Endodermal cell (in vitro differentiated cells): ENCODE measurements around the gene NR4A3. TPM values are rescaled to one million over a fixed set of nuclear protein-coding genes. Genes with fewer than 3 reads are reported as not detected.
A peak's percentile ranks its signal among the peaks of the same experiment; 100 is the strongest.

ENCODE experiments used
- DNase-seq: peaks from one replicate; pipeline ENCODE4 v3.0.0-alpha.2; 2017
- H3K27ac ChIP-seq: 2 replicates; pipeline ENCODE4 v1.5.1; 2013; ENCODE audit warnings: mild to moderate bottlenecking, low read depth, low read length, moderate library complexity
- H3K27me3 ChIP-seq: 2 replicates; pipeline ENCODE4 v1.6.1; 2013; ENCODE audit warnings: mild to moderate bottlenecking, low read length, moderate library complexity; ENCODE audit not compliant: insufficient read depth, control insufficient read depth, poor library complexity, severe bottlenecking
- H3K36me3 ChIP-seq: 2 replicates; pipeline ENCODE4 v1.7.0; 2013; ENCODE audit warnings: mild to moderate bottlenecking, low read length, moderate library complexity; ENCODE audit not compliant: control insufficient read depth, insufficient read depth
- H3K4me1 ChIP-seq: one replicate; pipeline ENCODE4 v1.7.0; 2013; ENCODE audit warnings: low read length; ENCODE audit not compliant: control insufficient read depth, insufficient read depth
- H3K4me3 ChIP-seq: 2 replicates; pipeline ENCODE4 v1.5.1; 2013; ENCODE audit warnings: mild to moderate bottlenecking, low read length, moderate library complexity
- H3K9ac ChIP-seq: 2 replicates; pipeline ENCODE4 v1.6.1; 2013; ENCODE audit warnings: mild to moderate bottlenecking, low read length, moderate library complexity; ENCODE audit not compliant: poor library complexity, severe bottlenecking; ENCODE audit errors: extremely low read depth
- H3K9me3 ChIP-seq: 2 replicates; pipeline ENCODE4 v1.6.1; 2013; ENCODE audit warnings: mild to moderate bottlenecking, low read length, moderate library complexity; ENCODE audit not compliant: control insufficient read depth
- H3K27ac Mint-ChIP-seq: 2 replicates; pipeline ENCODE4 v1.8.0; 2020; ENCODE audit warnings: mixed read lengths
- H3K27me3 Mint-ChIP-seq: 2 replicates; pipeline ENCODE4 v1.8.0; 2021; ENCODE audit warnings: mild to moderate bottlenecking, mixed read lengths; ENCODE audit not compliant: insufficient read depth
- H3K36me3 Mint-ChIP-seq: 2 replicates; pipeline ENCODE4 v1.8.0; 2020; ENCODE audit warnings: low read depth, mixed read lengths
- H3K4me1 Mint-ChIP-seq: 2 replicates; pipeline ENCODE4 v1.8.0; 2020; ENCODE audit warnings: mixed read lengths
- H3K4me3 Mint-ChIP-seq: 2 replicates; pipeline ENCODE4 v1.8.0; 2020; ENCODE audit warnings: mild to moderate bottlenecking, moderate library complexity, mixed read lengths
- H3K9me3 Mint-ChIP-seq: 2 replicates; pipeline ENCODE4 v1.8.0; 2020; ENCODE audit warnings: mild to moderate bottlenecking, mixed read lengths
- WGBS, 2 experiments: methylation state at CpG; one replicate each; pipeline versions ENCODE4 v1.1.5 to v1.1.7; 2013; ENCODE audit warnings: missing lambda C conversion rate in 2 of 2, mixed read lengths in 1 of 2; ENCODE audit not compliant: insufficient coverage in 1 of 2, insufficient read length in 1 of 2; 5-methylcytosine and 5-hydroxymethylcytosine counted together
- total RNA-seq, 2 donors: library from RNA; stranded (reverse); fragmentation: NEBNext Ultra II Directional in 1 of 2; extraction: Animal tissue kit (Norgen Biotek cat#: 25700) in 1 of 2; gene quantifications; 2 replicates in 1 of 2; 3 replicates in 1 of 2; pipeline ENCODE4 v1.2.1, GENCODE V29; 2021
- TF ChIP-seq, protein P1 (sequence below): fragments of 200-600 bp; sonication (generic); conservative IDR thresholded peaks from 2 replicates; pipeline ENCODE4 v1.5.0; 2021; ENCODE audit warnings: antibody characterized with exemption, mild to moderate bottlenecking

The NR4A3 gene
- total RNA-seq, 2 donors from 2014 or later: 0.37 to 0.75 TPM

DNA sequence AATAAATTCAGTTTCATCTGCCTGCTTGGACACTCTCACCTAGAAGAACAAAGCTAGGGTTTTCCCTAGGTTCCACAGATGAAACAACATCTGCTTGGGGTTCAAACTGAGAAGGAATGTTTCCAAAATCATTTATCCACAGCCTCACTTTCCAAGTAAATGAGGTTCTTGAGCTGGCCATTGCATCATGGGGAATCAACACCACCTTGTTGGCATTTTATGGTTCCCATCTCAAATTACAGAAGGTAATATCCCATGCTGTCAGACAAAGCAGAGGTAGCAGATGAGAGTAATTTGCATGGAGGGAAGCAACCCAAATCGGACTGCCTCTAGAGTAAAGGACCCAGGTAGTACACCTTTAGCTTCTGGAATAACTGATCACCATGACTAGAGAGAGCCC is 10.5 kb upstream of the NR4A3 start:
- Mint-ChIP-seq H3K27me3 (no peaks in the 10 kb centered on the region), H3K4me3 (no peak overlapping the region), H3K4me1 (peaks cover 53% of the 10 kb centered on the region), H3K9me3 (no peaks in the 10 kb centered on the region), H3K27ac (no peak overlapping the region), H3K36me3 (peaks cover 2% of the 10 kb centered on the region)
- TF ChIP-seq, protein P1, sequence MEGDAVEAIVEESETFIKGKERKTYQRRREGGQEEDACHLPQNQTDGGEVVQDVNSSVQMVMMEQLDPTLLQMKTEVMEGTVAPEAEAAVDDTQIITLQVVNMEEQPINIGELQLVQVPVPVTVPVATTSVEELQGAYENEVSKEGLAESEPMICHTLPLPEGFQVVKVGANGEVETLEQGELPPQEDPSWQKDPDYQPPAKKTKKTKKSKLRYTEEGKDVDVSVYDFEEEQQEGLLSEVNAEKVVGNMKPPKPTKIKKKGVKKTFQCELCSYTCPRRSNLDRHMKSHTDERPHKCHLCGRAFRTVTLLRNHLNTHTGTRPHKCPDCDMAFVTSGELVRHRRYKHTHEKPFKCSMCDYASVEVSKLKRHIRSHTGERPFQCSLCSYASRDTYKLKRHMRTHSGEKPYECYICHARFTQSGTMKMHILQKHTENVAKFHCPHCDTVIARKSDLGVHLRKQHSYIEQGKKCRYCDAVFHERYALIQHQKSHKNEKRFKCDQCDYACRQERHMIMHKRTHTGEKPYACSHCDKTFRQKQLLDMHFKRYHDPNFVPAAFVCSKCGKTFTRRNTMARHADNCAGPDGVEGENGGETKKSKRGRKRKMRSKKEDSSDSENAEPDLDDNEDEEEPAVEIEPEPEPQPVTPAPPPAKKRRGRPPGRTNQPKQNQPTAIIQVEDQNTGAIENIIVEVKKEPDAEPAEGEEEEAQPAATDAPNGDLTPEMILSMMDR: no peak
- no peaks in the 10 kb centered on the region for H3K4me1 ChIP-seq
- peaks cover 15% of the 10 kb centered on the region for H3K36me3 ChIP-seq
- WGBS, 2 experiments: 35 to 40% methylated on average over 1 of the region's 1 CpG
- H3K4me3 ChIP-seq: no peak overlapping the region
- H3K27me3 ChIP-seq: no peaks in the 10 kb centered on the region
- no peak overlapping the region for H3K9ac ChIP-seq
- DNase-seq: no peak
- no peaks in the 10 kb centered on the region for H3K9me3 ChIP-seq
- H3K27ac ChIP-seq: no peak overlapping the region

- Histone ChIP-seq H3K27me3 (no peaks in the 10 kb centered on the region), H3K36me3 (peaks cover 17% of the 10 kb centered on the region), H3K4me1 (no peaks in the 10 kb centered on the region), H3K27ac (no peak overlapping the region), H3K9me3 (no peaks in the 10 kb centered on the region), H3K9ac (no peak overlapping the region), H3K4me3 (no peak overlapping the region)
- H3K27ac Mint-ChIP-seq: no peak overlapping the region
- no peak for DNase-seq
- H3K36me3 Mint-ChIP-seq: peaks cover 2% of the 10 kb centered on the region
- H3K4me1 Mint-ChIP-seq: peaks cover 57% of the 10 kb centered on the region
- no peak overlapping the region for H3K4me3 Mint-ChIP-seq
- 79 to 80% methylated on average over 3 to 8 of the region's 8 CpGs for WGBS, 2 experiments
- no peaks in the 10 kb centered on the region for H3K9me3 Mint-ChIP-seq
- H3K27me3 Mint-ChIP-seq: no peaks in the 10 kb centered on the region
- TF ChIP-seq, protein P1: no peak
Measured at GRCh38 chr9:99811598-99812383, 9.9 kb upstream of the NR4A3 start.

DNA sequence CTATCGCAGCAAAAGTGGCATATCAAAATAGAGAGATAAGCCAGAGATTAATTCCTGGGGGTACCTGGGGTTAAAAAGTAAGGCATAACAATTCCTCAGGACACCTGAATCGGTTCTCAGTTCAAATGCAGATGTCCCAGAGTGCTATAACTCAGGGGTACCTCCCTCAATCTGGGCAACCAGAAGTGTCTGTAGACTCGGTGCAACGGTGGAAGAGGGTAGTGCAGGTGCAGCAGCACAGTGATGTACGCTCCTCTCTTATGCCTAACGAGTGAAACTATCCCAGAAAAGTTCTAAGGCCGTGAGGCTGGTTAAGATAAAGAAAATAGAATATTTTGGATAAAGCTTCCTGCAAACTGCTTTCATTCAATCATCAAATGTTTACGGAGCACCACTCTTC is 7.9 kb upstream of the NR4A3 start:
- TF ChIP-seq, protein P1: peak; percentile 48
- H3K36me3 ChIP-seq: peaks cover 17% of the 10 kb centered on the region
- H3K9me3 Mint-ChIP-seq: no peaks in the 10 kb centered on the region
- peaks cover 2% of the 10 kb centered on the region for H3K36me3 Mint-ChIP-seq
- H3K4me1 Mint-ChIP-seq: peaks cover 60% of the 10 kb centered on the region
- H3K9me3 ChIP-seq: no peaks in the 10 kb centered on the region
- no peaks in the 10 kb centered on the region for H3K27me3 Mint-ChIP-seq
- no peak overlapping the region for H3K4me3 Mint-ChIP-seq
- DNase-seq: no peak
- 82 to 84% methylated on average over 8 of the region's 8 CpGs for WGBS, 2 experiments
- no peak overlapping the region for H3K27ac Mint-ChIP-seq
- H3K4me3 ChIP-seq: no peak overlapping the region
- no peaks in the 10 kb centered on the region for H3K27me3 ChIP-seq
- H3K9ac ChIP-seq: no peak overlapping the region
- H3K27ac ChIP-seq: no peak overlapping the region
- H3K4me1 ChIP-seq: no peaks in the 10 kb centered on the region
